ENCODE data around the gene AMPH. TPM values are rescaled to one million over a fixed set of nuclear protein-coding genes. Genes with fewer than 3 reads are reported as not detected.

Gene AMPH
- total and polyA plus RNA-seq, 2 of the 4 experiments (the other 2 are of a cell fraction) = 3.9 to 4.8 TPM

DNA sequence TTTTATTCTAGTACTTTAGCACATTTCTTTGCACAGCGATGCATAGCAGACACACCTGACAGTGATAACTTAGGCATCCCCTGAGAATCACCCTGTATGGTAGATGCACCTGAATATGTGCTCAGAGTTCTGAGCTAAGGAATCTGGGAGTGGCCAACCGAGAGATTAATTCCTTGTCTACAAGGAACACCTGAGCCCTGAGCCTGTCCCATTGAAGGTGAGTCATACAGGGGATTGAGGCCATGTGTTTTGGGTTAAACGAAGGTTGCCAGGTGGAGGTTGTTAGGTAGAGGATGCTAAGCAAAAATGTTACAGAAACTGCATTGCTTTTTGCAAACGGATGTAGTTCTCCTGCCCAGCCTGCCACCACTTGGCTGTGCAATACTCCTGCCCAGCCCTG, 128.9 kb downstream of the AMPH start:
- ChIA-PET POLR2A (ENCODE audit: unreplicated experiment) (no interaction called here), CTCF (no interaction called here)
- H4K8ac ChIP-seq (ENCODE audit: low read depth in 2 of 2, low read length in 2 of 2) = no peak overlapping the region
- intact Hi-C loops (cut with micrococcal nuclease) = no loop called here
- no peak overlapping the region for H2BK20ac ChIP-seq (ENCODE audit: low read depth, low read length)
- WGBS, 2 experiments (ENCODE audit: extremely low coverage in 2 of 2, insufficient read length in 1 of 2) = 83% methylated on average over 1 of the region's 4 CpGs; no CpG with 5 or more reads in 1 of the 2 experiments
- H3K9me1 ChIP-seq (ENCODE audit: insufficient read depth, low read length) = no peaks in the 10 kb centered on the region
- no peak overlapping the region for H3K14ac ChIP-seq (replicated peaks; ENCODE audit: low read depth, low read length)
- H3K18ac ChIP-seq (ENCODE audit: low read depth, low read length) = no peak overlapping the region
- H3K9me3 ChIP-seq (ENCODE audit: control insufficient read depth, insufficient read depth, low read length) = no peaks in the 10 kb centered on the region
- H2AFZ ChIP-seq (replicated peaks; ENCODE audit: low read length, poor library complexity) = no peak overlapping the region
- H3K4ac ChIP-seq (ENCODE audit: low read depth, low read length) = no peak overlapping the region
- no peak overlapping the region for H3K56ac ChIP-seq (ENCODE audit: extremely low read depth, insufficient read depth, low read length)
- no peak overlapping the region for H3K27ac ChIP-seq (ENCODE audit: insufficient read depth, low read length)
- no peak overlapping the region for H3K4me3 ChIP-seq (ENCODE audit: insufficient read depth, low read depth, low read length)
- no peak overlapping the region for H2BK15ac ChIP-seq (ENCODE audit: low read depth, low read length)
- H3K4me1 ChIP-seq (ENCODE audit: control insufficient read depth, insufficient read depth, low read length) = no peaks in the 10 kb centered on the region; the same call in 1 of the 2 replicates
- H3K23ac ChIP-seq (ENCODE audit: low read depth, low read length) = no peak overlapping the region
- H3K4me2 ChIP-seq (ENCODE audit: low read depth, low read length) = no peak overlapping the region
- in situ Hi-C loops (cut with MboI; ENCODE audit: low sequenced_read_pairs) = no loop called here
- no peaks in the 10 kb centered on the region for H3K36me3 ChIP-seq (ENCODE audit: control insufficient read depth, insufficient read depth, low read length)
- no peak overlapping the region for H4K91ac ChIP-seq (ENCODE audit: insufficient read depth, low read depth, low read length)
- no peaks in the 10 kb centered on the region for H4K20me1 ChIP-seq (ENCODE audit: insufficient read depth, low read length)
- no peak overlapping the region for H3K9ac ChIP-seq (ENCODE audit: low read depth, low read length)
- H2AK5ac ChIP-seq (ENCODE audit: low read depth, low read length) = no peak overlapping the region
- H2BK5ac ChIP-seq (ENCODE audit: low read depth, low read length, poor library complexity, severe bottlenecking) = no peak overlapping the region
- TF ChIP-seq, protein P1, sequence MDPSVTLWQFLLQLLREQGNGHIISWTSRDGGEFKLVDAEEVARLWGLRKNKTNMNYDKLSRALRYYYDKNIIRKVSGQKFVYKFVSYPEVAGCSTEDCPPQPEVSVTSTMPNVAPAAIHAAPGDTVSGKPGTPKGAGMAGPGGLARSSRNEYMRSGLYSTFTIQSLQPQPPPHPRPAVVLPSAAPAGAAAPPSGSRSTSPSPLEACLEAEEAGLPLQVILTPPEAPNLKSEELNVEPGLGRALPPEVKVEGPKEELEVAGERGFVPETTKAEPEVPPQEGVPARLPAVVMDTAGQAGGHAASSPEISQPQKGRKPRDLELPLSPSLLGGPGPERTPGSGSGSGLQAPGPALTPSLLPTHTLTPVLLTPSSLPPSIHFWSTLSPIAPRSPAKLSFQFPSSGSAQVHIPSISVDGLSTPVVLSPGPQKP (IDR thresholded peaks at IDR 0.05; ENCODE audit: borderline replicate concordance, low read depth, low read length) = no peak
- TF ChIP-seq MAFK (IDR thresholded peaks at IDR 0.05; ENCODE audit: low read depth, low read length) = no peak
- TF ChIP-seq RFX5 (IDR thresholded peaks at IDR 0.05; ENCODE audit: low read depth, low read length) = no peak
- no peak for TF ChIP-seq CHD1 (IDR thresholded peaks at IDR 0.05; ENCODE audit: low read depth, low read length)
- TF ChIP-seq RAD21 (IDR thresholded peaks at IDR 0.05; ENCODE audit: low read length) = no peak
- TF ChIP-seq POLR2A (IDR thresholded peaks at IDR 0.05; ENCODE audit: low read depth, low read length) = no peak
- TF ChIP-seq FOS (IDR thresholded peaks at IDR 0.05; ENCODE audit: low read depth, low read length) = no peak
- TF ChIP-seq, protein P2, sequence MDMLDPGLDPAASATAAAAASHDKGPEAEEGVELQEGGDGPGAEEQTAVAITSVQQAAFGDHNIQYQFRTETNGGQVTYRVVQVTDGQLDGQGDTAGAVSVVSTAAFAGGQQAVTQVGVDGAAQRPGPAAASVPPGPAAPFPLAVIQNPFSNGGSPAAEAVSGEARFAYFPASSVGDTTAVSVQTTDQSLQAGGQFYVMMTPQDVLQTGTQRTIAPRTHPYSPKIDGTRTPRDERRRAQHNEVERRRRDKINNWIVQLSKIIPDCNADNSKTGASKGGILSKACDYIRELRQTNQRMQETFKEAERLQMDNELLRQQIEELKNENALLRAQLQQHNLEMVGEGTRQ (IDR thresholded peaks at IDR 0.05; ENCODE audit: low read depth, low read length) = no peak
- TF ChIP-seq BHLHE40 (IDR thresholded peaks at IDR 0.05; ENCODE audit: low read depth, low read length) = no peak
- no peak for TF ChIP-seq MXI1 (IDR thresholded peaks at IDR 0.05; ENCODE audit: borderline replicate concordance, low read depth, low read length)
- TF ChIP-seq CEBPB (IDR thresholded peaks at IDR 0.05; ENCODE audit: low read depth, low read length) = no peak
- TF ChIP-seq NFE2L2 (IDR thresholded peaks at IDR 0.05; ENCODE audit: low read depth, low read length) = no peak
- no peak for TF ChIP-seq MAZ (IDR thresholded peaks at IDR 0.05; ENCODE audit: borderline replicate concordance, low read depth, low read length)
- no peak for TF ChIP-seq RCOR1 (IDR thresholded peaks at IDR 0.05; ENCODE audit: insufficient replicate concordance, low read length)
- TF ChIP-seq, protein P3, sequence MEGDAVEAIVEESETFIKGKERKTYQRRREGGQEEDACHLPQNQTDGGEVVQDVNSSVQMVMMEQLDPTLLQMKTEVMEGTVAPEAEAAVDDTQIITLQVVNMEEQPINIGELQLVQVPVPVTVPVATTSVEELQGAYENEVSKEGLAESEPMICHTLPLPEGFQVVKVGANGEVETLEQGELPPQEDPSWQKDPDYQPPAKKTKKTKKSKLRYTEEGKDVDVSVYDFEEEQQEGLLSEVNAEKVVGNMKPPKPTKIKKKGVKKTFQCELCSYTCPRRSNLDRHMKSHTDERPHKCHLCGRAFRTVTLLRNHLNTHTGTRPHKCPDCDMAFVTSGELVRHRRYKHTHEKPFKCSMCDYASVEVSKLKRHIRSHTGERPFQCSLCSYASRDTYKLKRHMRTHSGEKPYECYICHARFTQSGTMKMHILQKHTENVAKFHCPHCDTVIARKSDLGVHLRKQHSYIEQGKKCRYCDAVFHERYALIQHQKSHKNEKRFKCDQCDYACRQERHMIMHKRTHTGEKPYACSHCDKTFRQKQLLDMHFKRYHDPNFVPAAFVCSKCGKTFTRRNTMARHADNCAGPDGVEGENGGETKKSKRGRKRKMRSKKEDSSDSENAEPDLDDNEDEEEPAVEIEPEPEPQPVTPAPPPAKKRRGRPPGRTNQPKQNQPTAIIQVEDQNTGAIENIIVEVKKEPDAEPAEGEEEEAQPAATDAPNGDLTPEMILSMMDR (conservative IDR thresholded peaks at IDR 0.05; ENCODE audit: low read depth, low read length) = no peak
- no TSS peak for BruUV-seq (replicated peaks)
- H4K5ac ChIP-seq (ENCODE audit: low read depth, low read length) = no peak overlapping the region
- ATAC-seq (ENCODE audit: low read depth) = no peak
- no peaks in the 10 kb centered on the region for H3K27me3 ChIP-seq (ENCODE audit: control insufficient read depth, insufficient read depth, low read length)
- H3K79me1 ChIP-seq (ENCODE audit: low read depth in 1 of 2, low read length in 2 of 2) = no peaks in the 10 kb centered on the region
- DNase-seq = no peak
- H2AK9ac ChIP-seq (replicated peaks; ENCODE audit: low read depth, low read length, poor library complexity) = no peak overlapping the region
- H2BK120ac ChIP-seq (ENCODE audit: low read depth, low read length) = no peak overlapping the region
- dilution Hi-C loops (cut with HindIII; ENCODE audit: low sequenced_read_pairs, unreplicated experiment) = no loop called here
